ENCODE data around the gene LHFPL6. TPM values are rescaled to one million over a fixed set of nuclear protein-coding genes. Genes with fewer than 3 reads are reported as not detected.

Gene LHFPL6
- total and polyA plus RNA-seq, 2 experiments from 2014 or later: 12.1 to 14.1 TPM

DNA sequence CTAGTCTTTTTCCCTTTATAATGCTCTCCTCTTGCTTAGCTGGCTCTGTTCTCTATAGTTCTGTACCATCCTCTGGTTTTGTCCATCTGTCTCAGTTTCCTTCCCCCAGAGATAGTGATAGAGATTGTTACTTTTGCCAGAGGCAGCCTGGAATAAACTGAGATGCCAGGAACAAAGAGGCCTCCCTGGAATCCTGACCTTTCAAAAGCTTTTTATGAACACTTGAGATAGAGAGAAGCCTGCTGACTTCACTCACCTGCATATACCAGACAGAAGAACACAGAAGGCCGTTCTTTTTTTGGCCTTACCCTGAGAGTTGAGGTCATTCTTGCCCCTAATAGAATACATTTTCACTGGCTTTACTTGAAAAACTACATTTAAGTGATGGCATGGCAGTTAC is 150.2 kb downstream of the LHFPL6 start:
- no peak for DNase-seq (ENCODE audit: low spot score)
- no peaks in the 10 kb centered on the region for H3K36me3 ChIP-seq (replicated peaks; ENCODE audit: insufficient read depth, low read depth)
- no peaks in the 10 kb centered on the region for H3K9me2 ChIP-seq (replicated peaks; ENCODE audit: insufficient read depth)
- TF ChIP-seq EZH2 (IDR thresholded peaks at IDR 0.05; ENCODE audit: borderline replicate concordance) (no peak), EZH2phosphoT487 (IDR thresholded peaks at IDR 0.05; ENCODE audit: low read depth, severe bottlenecking, unreplicated experiment) (no peak)
- TF ChIP-seq, protein P1, sequence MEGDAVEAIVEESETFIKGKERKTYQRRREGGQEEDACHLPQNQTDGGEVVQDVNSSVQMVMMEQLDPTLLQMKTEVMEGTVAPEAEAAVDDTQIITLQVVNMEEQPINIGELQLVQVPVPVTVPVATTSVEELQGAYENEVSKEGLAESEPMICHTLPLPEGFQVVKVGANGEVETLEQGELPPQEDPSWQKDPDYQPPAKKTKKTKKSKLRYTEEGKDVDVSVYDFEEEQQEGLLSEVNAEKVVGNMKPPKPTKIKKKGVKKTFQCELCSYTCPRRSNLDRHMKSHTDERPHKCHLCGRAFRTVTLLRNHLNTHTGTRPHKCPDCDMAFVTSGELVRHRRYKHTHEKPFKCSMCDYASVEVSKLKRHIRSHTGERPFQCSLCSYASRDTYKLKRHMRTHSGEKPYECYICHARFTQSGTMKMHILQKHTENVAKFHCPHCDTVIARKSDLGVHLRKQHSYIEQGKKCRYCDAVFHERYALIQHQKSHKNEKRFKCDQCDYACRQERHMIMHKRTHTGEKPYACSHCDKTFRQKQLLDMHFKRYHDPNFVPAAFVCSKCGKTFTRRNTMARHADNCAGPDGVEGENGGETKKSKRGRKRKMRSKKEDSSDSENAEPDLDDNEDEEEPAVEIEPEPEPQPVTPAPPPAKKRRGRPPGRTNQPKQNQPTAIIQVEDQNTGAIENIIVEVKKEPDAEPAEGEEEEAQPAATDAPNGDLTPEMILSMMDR (IDR thresholded peaks at IDR 0.05; ENCODE audit: poor library complexity): no peak
- no peak overlapping the region for H3K4me2 ChIP-seq
- 24% methylated on average over 1 of the region's 1 CpG for WGBS (ENCODE audit: low lambda C conversion rate, missing lambda C conversion rate)
- no peak overlapping the region for H2AFZ ChIP-seq
- no peaks in the 10 kb centered on the region for H3K79me2 ChIP-seq
- H3K27ac ChIP-seq: no peak overlapping the region
- H4K20me1 ChIP-seq (ENCODE audit: insufficient read depth, poor library complexity, severe bottlenecking): no peaks in the 10 kb centered on the region
- H3K4me1 ChIP-seq (ENCODE audit: insufficient read depth): peaks cover 5% of the 10 kb centered on the region
- no peaks in the 10 kb centered on the region for H3K9me3 ChIP-seq (ENCODE audit: low read depth)
- H3K27me3 ChIP-seq: no peaks in the 10 kb centered on the region
- H3K4me3 ChIP-seq: no peak overlapping the region

DNA sequence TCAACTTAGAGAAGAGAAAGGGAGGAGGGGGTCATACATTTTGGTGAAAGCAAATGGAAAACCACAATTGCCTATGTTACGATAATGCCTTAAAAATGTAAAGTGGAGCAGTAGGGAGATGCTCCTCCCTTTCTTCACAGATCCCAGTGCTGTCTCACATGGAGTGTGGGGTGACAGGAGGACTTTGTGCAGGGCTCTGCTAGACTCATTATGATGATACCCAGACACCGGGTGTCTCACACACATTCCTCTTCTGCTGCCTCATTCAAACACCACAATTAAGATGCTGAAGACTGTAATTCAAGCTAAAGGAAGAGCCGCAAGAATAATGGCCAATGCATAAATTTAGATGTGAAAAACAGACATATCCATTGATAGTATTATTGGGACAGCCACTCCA is 150.6 kb downstream of the LHFPL6 start:
- no peak for DNase-seq (ENCODE audit: low spot score)
- H3K4me1 ChIP-seq (ENCODE audit: insufficient read depth): peaks cover 5% of the 10 kb centered on the region
- H2AFZ ChIP-seq: no peak overlapping the region
- WGBS (ENCODE audit: low lambda C conversion rate, missing lambda C conversion rate): 68% methylated on average over 3 of the region's 3 CpGs
- H3K4me3 ChIP-seq: no peak overlapping the region
- H3K36me3 ChIP-seq (replicated peaks; ENCODE audit: insufficient read depth, low read depth): no peaks in the 10 kb centered on the region
- TF ChIP-seq, protein P1 (IDR thresholded peaks at IDR 0.05; ENCODE audit: poor library complexity): no peak
- no peak for TF ChIP-seq EZH2phosphoT487 (IDR thresholded peaks at IDR 0.05; ENCODE audit: low read depth, severe bottlenecking, unreplicated experiment)
- no peak for TF ChIP-seq EZH2 (IDR thresholded peaks at IDR 0.05; ENCODE audit: borderline replicate concordance)
- H3K27me3 ChIP-seq: no peaks in the 10 kb centered on the region
- H3K4me2 ChIP-seq: no peak overlapping the region
- no peaks in the 10 kb centered on the region for H3K79me2 ChIP-seq
- no peaks in the 10 kb centered on the region for H4K20me1 ChIP-seq (ENCODE audit: insufficient read depth, poor library complexity, severe bottlenecking)
- H3K9me2 ChIP-seq (replicated peaks; ENCODE audit: insufficient read depth): no peaks in the 10 kb centered on the region
- H3K27ac ChIP-seq: peak overlapping the region; percentile 12
- no peaks in the 10 kb centered on the region for H3K9me3 ChIP-seq (ENCODE audit: low read depth)

- no peaks in the 10 kb centered on the region for H3K9me3 ChIP-seq (ENCODE audit: low read depth)
- 61% methylated on average over 4 of the region's 4 CpGs for WGBS (ENCODE audit: low lambda C conversion rate, missing lambda C conversion rate)
- H3K4me1 ChIP-seq (ENCODE audit: insufficient read depth): peaks cover 5% of the 10 kb centered on the region
- H3K27me3 ChIP-seq: no peaks in the 10 kb centered on the region
- no peaks in the 10 kb centered on the region for H4K20me1 ChIP-seq (ENCODE audit: insufficient read depth, poor library complexity, severe bottlenecking)
- no peaks in the 10 kb centered on the region for H3K9me2 ChIP-seq (replicated peaks; ENCODE audit: insufficient read depth)
- no peaks in the 10 kb centered on the region for H3K36me3 ChIP-seq (replicated peaks; ENCODE audit: insufficient read depth, low read depth)
- TF ChIP-seq, protein P1 (IDR thresholded peaks at IDR 0.05; ENCODE audit: poor library complexity): no peak
- H2AFZ ChIP-seq: no peak overlapping the region
- H3K4me3 ChIP-seq: no peak overlapping the region
- no peaks in the 10 kb centered on the region for H3K79me2 ChIP-seq
- peak overlapping the region; percentile 12 for H3K27ac ChIP-seq
- no peak overlapping the region for H3K4me2 ChIP-seq
- no peak for DNase-seq (ENCODE audit: low spot score)
These were observed 151.1 kb downstream of the LHFPL6 start for GRCh38 chr13:39451860-39452301.

DNA sequence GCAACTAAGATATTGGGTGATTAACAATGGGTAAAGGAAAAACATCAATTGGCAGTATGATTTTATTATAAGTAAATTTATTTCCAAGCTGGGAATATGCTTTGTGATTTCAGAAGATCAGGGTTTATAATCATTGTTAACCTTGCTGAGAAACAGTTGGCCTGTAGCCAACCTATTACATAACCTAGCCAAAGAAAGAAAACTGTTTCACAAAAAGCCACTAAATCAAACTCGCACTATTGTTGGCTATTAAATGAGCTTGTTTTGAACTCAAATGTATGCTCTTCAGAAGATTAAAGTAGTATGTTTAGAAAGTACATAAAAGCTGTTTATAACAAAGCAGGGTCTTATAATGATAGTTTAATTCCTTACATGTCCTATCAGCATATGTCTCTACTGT is 151.7 kb downstream of the LHFPL6 start:
- H3K9me2 ChIP-seq (replicated peaks; ENCODE audit: insufficient read depth): no peaks in the 10 kb centered on the region
- no peak overlapping the region for H3K4me3 ChIP-seq
- H3K4me2 ChIP-seq: no peak overlapping the region
- no peak overlapping the region for H3K27ac ChIP-seq
- H4K20me1 ChIP-seq (ENCODE audit: insufficient read depth, poor library complexity, severe bottlenecking): no peaks in the 10 kb centered on the region
- no peaks in the 10 kb centered on the region for H3K36me3 ChIP-seq (replicated peaks; ENCODE audit: insufficient read depth, low read depth)
- peak; percentile 12 for DNase-seq (ENCODE audit: low spot score)
- no peak for TF ChIP-seq EZH2phosphoT487 (IDR thresholded peaks at IDR 0.05; ENCODE audit: low read depth, severe bottlenecking, unreplicated experiment)
- TF ChIP-seq EZH2 (IDR thresholded peaks at IDR 0.05; ENCODE audit: borderline replicate concordance): no peak
- TF ChIP-seq, protein P1 (IDR thresholded peaks at IDR 0.05; ENCODE audit: poor library complexity): no peak
- no peaks in the 10 kb centered on the region for H3K9me3 ChIP-seq (ENCODE audit: low read depth)
- H3K27me3 ChIP-seq: no peaks in the 10 kb centered on the region
- H3K4me1 ChIP-seq (ENCODE audit: insufficient read depth): peaks cover 5% of the 10 kb centered on the region
- no peaks in the 10 kb centered on the region for H3K79me2 ChIP-seq
- 47% methylated on average over 1 of the region's 1 CpG for WGBS (ENCODE audit: low lambda C conversion rate, missing lambda C conversion rate)
- no peak overlapping the region for H2AFZ ChIP-seq

Data from hepatocyte (in vitro differentiated cells).